Right lobe of liver (tissue), 6 donors: Measurements from ENCODE around the gene ARPC5. TPM values are rescaled to one million over a fixed set of nuclear protein-coding genes. Genes with fewer than 3 reads are reported as not detected.

Experiments
- ATAC-seq, 4 donors: fragments of 200-7000 bp; cut with Tn5 transposase; one replicate each; pipeline ENCODE4 v1.9.1; 2020; ENCODE audit warnings: mild to moderate bottlenecking in 4 of 4, moderate library complexity in 4 of 4
- DNase-seq, 3 donors: peaks; one replicate each; pipeline ENCODE4 v3.0.0-alpha.2; 2020
- H3K27ac ChIP-seq, 3 donors: fragments of 200-600 bp; one replicate each; pipeline ENCODE4 v1.8.0; 2022
- H3K27me3 ChIP-seq, 2 donors: fragments of 200-600 bp; one replicate each; pipeline ENCODE4 v1.8.0; 2022
- H3K36me3 ChIP-seq, 4 donors: fragments of 200-600 bp; sonication (generic) in 1 of 4; one replicate each; pipeline versions ENCODE4 v1.5.1 to v1.8.0; 2017 to 2022; ENCODE audit warnings: control low read depth in 1 of 4
- H3K4me1 ChIP-seq, 4 donors: fragments of 200-600 bp; sonication (generic) in 1 of 4; one replicate each; pipeline versions ENCODE4 v1.5.1 to v1.8.0; 2017 to 2022; ENCODE audit warnings: control low read depth in 1 of 4
- H3K4me3 ChIP-seq, 3 donors: fragments of 200-600 bp; one replicate each; pipeline ENCODE4 v1.8.0; 2022
- H3K9me3 ChIP-seq, 4 donors: fragments of 200-600 bp; sonication (generic) in 1 of 4; one replicate each; pipeline versions ENCODE4 v1.5.1 to v1.8.0; 2017 to 2022; ENCODE audit warnings: control low read depth in 1 of 4
- POLR2A ChIP-seq: fragments of 450-650 bp; IDR thresholded peaks from one replicate; pipeline ENCODE4 v1.6.1; 2017; ENCODE audit warnings: antibody characterized with exemption, mild to moderate bottlenecking
- WGBS: methylation state at CpG from one replicate; pipeline ENCODE4 v1.1.6; 2018; ENCODE audit warnings: low coverage, low lambda C conversion rate; ENCODE audit not compliant: insufficient coverage; ENCODE audit errors: missing lambda C conversion rate; 5-methylcytosine and 5-hydroxymethylcytosine counted together
- intact Hi-C, 2 donors: fragments of 100-400 bp; cut with DNase I; formaldehyde crosslinking; loops; one replicate each; pipeline versions ENCODE4 v1.11.2 to v1.14.1; 2022
- total RNA-seq, 6 experiments: library from RNA; depleted of rRNA in 2 of 6; stranded (reverse); fragments of >200 nt in 2 of 6; fragmentation: NEBNext Ultra II Directional in 3 of 6; extraction: Animal tissue kit (Norgen Biotek cat#: 25700) in 3 of 6; gene quantifications; one replicate each; pipeline versions ENCODE4 v1.1.0 to v1.2.4, GENCODE V29; 2016 to 2023
- TF ChIP-seq, protein P1 (sequence below), 4 donors: fragments of 200-600 bp in 3 of 4; fragments of 450-650 bp in 1 of 4; IDR thresholded peaks; one replicate each; pipeline versions ENCODE4 v1.5.1 to v1.8.0; 2016 to 2022; ENCODE audit warnings: antibody characterized with exemption in 4 of 4, mild to moderate bottlenecking in 2 of 4
- donor health status: DM: no; HTN: yes; CAD: no.
- donor health status: DM: no; HTN: no; CAD: no.
- donor health status: DM: no; HTN: no; CAD: no.
- donor health status: DM: no; HTN: yes; CAD: no.
- donor health status: DM: no; HTN: yes; CAD: no.

The ARPC5 gene
- total RNA-seq, 6 experiments from 2014 or later: 23.6 to 70.5 (median 41.3) TPM

DNA sequence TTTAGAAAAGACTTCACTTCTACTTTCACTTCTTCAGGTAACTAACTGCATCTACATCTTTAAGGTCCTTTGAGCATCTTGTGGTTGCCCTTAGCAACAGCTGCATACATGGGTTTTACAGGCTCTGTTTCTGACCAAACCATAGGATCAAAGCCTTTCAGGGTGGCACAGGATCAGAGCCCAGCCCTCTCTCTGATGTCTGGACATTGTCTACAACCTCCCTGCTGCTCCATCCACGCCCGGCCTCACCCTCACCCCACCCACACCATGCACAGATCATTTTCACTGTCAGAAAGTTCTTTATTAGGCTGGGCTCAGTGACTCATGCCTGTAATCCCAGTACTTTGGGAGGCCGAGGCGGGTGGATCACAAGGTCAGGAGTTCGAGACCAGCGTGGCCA is 50.5 kb downstream of the ARPC5 start:
- Histone ChIP-seq H3K27me3 (no peaks in the 10 kb centered on the region), H3K4me3 (no peak overlapping the region), H3K9me3 (no peaks in the 10 kb centered on the region), H3K4me1 (no peaks in the 10 kb centered on the region), H3K36me3 (no peaks in the 10 kb centered on the region), H3K27ac (no peak overlapping the region)
- WGBS: 76% methylated on average over 4 of the region's 6 CpGs
- no peak for DNase-seq
- TF ChIP-seq, protein P1, sequence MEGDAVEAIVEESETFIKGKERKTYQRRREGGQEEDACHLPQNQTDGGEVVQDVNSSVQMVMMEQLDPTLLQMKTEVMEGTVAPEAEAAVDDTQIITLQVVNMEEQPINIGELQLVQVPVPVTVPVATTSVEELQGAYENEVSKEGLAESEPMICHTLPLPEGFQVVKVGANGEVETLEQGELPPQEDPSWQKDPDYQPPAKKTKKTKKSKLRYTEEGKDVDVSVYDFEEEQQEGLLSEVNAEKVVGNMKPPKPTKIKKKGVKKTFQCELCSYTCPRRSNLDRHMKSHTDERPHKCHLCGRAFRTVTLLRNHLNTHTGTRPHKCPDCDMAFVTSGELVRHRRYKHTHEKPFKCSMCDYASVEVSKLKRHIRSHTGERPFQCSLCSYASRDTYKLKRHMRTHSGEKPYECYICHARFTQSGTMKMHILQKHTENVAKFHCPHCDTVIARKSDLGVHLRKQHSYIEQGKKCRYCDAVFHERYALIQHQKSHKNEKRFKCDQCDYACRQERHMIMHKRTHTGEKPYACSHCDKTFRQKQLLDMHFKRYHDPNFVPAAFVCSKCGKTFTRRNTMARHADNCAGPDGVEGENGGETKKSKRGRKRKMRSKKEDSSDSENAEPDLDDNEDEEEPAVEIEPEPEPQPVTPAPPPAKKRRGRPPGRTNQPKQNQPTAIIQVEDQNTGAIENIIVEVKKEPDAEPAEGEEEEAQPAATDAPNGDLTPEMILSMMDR (IDR thresholded peaks at IDR 0.05): no peak
- TF ChIP-seq POLR2A: no peak
- intact Hi-C loops: no loop called here
- no peak for ATAC-seq

DNA sequence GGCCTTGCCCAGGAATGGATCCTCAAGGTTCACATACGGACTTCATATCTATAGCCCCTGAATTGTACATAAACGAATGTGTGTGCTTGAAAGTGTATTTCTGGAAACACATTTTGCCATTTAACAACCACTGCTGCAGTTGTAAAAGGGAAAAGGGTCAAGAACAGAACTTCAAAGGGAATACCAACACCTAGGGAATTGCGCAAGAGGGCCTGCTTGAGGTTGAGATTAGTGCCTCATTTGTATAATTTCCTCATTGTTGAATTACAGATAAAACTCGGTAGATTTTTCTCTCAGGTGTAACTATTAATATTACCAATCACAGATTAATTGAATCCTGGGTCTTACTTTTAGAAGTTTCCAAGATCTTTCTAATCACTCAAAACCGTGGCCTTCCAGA is 51.4 kb downstream of the ARPC5 start:
- Histone ChIP-seq H3K36me3 (no peaks in the 10 kb centered on the region), H3K27me3 (no peaks in the 10 kb centered on the region), H3K4me3 (no peak overlapping the region), H3K4me1 (no peaks in the 10 kb centered on the region), H3K27ac (peak overlapping the region in 1 of 3 donors; percentile 2), H3K9me3 (no peaks in the 10 kb centered on the region)
- DNase-seq: no peak
- no peak for ATAC-seq
- intact Hi-C loops: no loop called here
- no peak for TF ChIP-seq POLR2A
- TF ChIP-seq, protein P1 (IDR thresholded peaks at IDR 0.05): no peak
- WGBS: 77% methylated on average over 5 of the region's 5 CpGs

DNA sequence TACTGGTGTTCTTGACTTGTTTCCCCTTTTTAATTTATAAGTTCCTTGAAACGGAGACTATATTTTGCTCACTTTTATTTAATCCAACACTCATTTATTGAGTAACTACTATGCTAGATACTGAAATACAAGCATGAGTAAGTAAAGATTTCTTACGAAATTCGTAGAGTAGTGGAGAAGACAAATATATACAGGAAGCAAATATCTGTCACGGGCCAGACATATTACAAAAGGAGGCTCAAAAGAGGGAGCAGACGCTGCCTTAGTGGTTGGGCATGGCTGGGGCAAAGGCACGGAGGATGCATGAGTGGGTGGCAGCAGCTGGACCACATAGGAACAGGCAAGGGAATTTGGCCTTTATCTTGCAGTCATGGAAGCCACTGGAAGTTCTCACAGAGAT is 52.1 kb downstream of the ARPC5 start:
- TF ChIP-seq, protein P1 (IDR thresholded peaks at IDR 0.05): no peak
- peak; percentile 13 for TF ChIP-seq POLR2A
- H3K4me1 ChIP-seq: no peaks in the 10 kb centered on the region
- DNase-seq (no peak), ATAC-seq (peak in 3 of 4 donors; percentile 43 to 55 (median 44))
- WGBS: 43% methylated on average over 6 of the region's 6 CpGs
- H3K27ac ChIP-seq: peak overlapping the region in 1 of 3 donors; percentile 2
- no peaks in the 10 kb centered on the region for H3K36me3 ChIP-seq
- H3K27me3 ChIP-seq: no peaks in the 10 kb centered on the region
- no peak overlapping the region for H3K4me3 ChIP-seq
- intact Hi-C loops: no loop called here
- no peaks in the 10 kb centered on the region for H3K9me3 ChIP-seq

DNA sequence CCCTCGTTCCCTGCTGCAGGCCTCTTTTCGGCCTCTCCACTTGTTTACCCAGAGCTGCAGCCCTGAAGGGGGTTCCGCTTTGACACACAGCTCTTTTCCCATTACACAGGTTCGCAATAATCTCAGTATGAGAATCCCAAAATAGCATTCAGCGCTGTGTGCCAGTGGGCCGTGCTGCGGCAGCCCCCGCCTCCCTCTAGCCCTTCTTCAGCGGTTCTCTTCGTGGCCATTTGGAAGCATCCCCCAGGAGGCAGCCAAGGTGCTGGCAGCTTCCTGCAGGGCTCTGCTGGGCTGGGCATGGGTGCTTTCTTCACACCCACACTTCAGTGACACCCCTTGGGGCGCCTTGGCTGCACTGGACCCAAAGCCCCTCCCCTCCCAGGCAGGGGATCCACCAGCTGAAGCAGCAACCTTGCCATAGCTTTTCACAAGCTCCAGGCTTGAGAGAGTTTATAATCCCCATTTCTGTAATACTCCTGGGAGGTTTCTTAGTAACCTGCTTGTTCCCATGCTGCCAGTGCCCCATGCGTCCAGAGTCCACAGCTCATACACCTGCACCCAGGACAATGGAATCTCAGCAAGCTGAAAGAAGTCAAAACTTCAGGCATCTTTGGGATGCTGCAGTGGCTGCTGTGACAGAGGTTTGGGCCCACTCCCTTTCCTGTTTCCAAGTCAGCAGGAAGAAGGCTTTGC is 53.4 kb downstream of the ARPC5 start:
- WGBS: 70% methylated on average over 6 of the region's 12 CpGs
- H3K36me3 ChIP-seq: no peaks in the 10 kb centered on the region
- H3K27ac ChIP-seq: no peak overlapping the region
- intact Hi-C loops: no loop called here
- H3K4me3 ChIP-seq: no peak overlapping the region
- no peaks in the 10 kb centered on the region for H3K27me3 ChIP-seq
- TF ChIP-seq, protein P1 (IDR thresholded peaks at IDR 0.05): no peak
- TF ChIP-seq POLR2A: no peak
- ATAC-seq (no peak), DNase-seq (no peak)
- H3K4me1 ChIP-seq: no peaks in the 10 kb centered on the region
- H3K9me3 ChIP-seq: no peaks in the 10 kb centered on the region
